AML-193 (cell line): Measurements from ENCODE around the gene MEF2A.

Experiments
- DNase-seq, 2 experiments: peaks; one replicate each; lab custom pipeline; 2025; lab: John Stamatoyannopoulos, UW

Gene MEF2A

GRCh38 chr15:99704444-99704838 is 138.7 kb downstream of the MEF2A start:
- DNase-seq = peak; percentile 86 to 89

- DNase-seq = no peak
Measured at GRCh38 chr15:99706557-99707303, 140.9 kb downstream of the MEF2A start.

- no peak for DNase-seq
Measured at GRCh38 chr15:99707473-99708270, 141.9 kb downstream of the MEF2A start.

- DNase-seq = no peak
Measured at GRCh38 chr15:99708563-99708962, 142.8 kb downstream of the MEF2A start.

- DNase-seq = no peak
Measured at GRCh38 chr15:99709243-99709986, 143.6 kb downstream of the MEF2A start.

- DNase-seq = no peak
Measured at GRCh38 chr15:99711625-99712024, 145.8 kb downstream of the MEF2A start.

GRCh38 chr15:99712415-99712814 is 146.6 kb downstream of the MEF2A start:
- no peak for DNase-seq

GRCh38 chr15:99716540-99717095 is 150.8 kb downstream of the MEF2A start:
- no peak for DNase-seq

GRCh38 chr15:99717161-99718009 is 151.6 kb downstream of the MEF2A start:
- DNase-seq = no peak

- no peak for DNase-seq
Measured at GRCh38 chr15:99718421-99718820, 152.6 kb downstream of the MEF2A start.

- DNase-seq = peak in 1 of 2 experiments; percentile 6
Measured at GRCh38 chr15:99719096-99719541, 153.3 kb downstream of the MEF2A start.

GRCh38 chr15:99720533-99720932 is 154.7 kb downstream of the MEF2A start:
- no peak for DNase-seq

GRCh38 chr15:99721104-99721778 is 155.5 kb downstream of the MEF2A start:
- DNase-seq = no peak

- DNase-seq = no peak
Measured at GRCh38 chr15:99721896-99722295, 156.1 kb downstream of the MEF2A start.

GRCh38 chr15:99722406-99722805 is 156.6 kb downstream of the MEF2A start:
- DNase-seq = no peak

- DNase-seq = no peak
Measured at GRCh38 chr15:99726333-99726732, 160.5 kb downstream of the MEF2A start.

- no peak for DNase-seq
Measured at GRCh38 chr15:99727330-99727729, 161.5 kb downstream of the MEF2A start.

GRCh38 chr15:99727733-99728132 is 161.9 kb downstream of the MEF2A start:
- DNase-seq = no peak

GRCh38 chr15:99728916-99729315 is 163.1 kb downstream of the MEF2A start:
- no peak for DNase-seq

- DNase-seq = no peak
Measured at GRCh38 chr15:99729327-99729726, 163.5 kb downstream of the MEF2A start.

GRCh38 chr15:99729920-99730319 is 164.1 kb downstream of the MEF2A start:
- DNase-seq = no peak
